ENCODE results near the gene SLC24A3.

SLC24A3 gene

GRCh38 chr20:19709635-19710335 lies 497.3 kb downstream of the SLC24A3 start:
- no peak overlapping the region for H3K4me3 ChIP-seq (ENCODE audit: low read length)
- no peaks in the 10 kb centered on the region for H3K36me3 ChIP-seq (ENCODE audit: insufficient read depth, low read length)
- H3K27me3 ChIP-seq (ENCODE audit: insufficient read depth, low read length): no peaks in the 10 kb centered on the region
- peaks cover 1% of the 10 kb centered on the region for H3K9me3 ChIP-seq (ENCODE audit: low read length)
- H3K4me1 ChIP-seq (ENCODE audit: insufficient read depth, low read length): peaks cover 5% of the 10 kb centered on the region
- H2AFZ ChIP-seq (ENCODE audit: low read depth, low read length): no peak overlapping the region

GRCh38 chr20:19710336-19711120 lies 498.1 kb downstream of the SLC24A3 start:
- no peak overlapping the region for H2AFZ ChIP-seq (ENCODE audit: low read depth, low read length)
- no peaks in the 10 kb centered on the region for H3K27me3 ChIP-seq (ENCODE audit: insufficient read depth, low read length)
- peaks cover 1% of the 10 kb centered on the region for H3K9me3 ChIP-seq (ENCODE audit: low read length)
- H3K4me3 ChIP-seq (ENCODE audit: low read length): no peak overlapping the region
- H3K36me3 ChIP-seq (ENCODE audit: insufficient read depth, low read length): no peaks in the 10 kb centered on the region
- H3K4me1 ChIP-seq (ENCODE audit: insufficient read depth, low read length): peaks cover 8% of the 10 kb centered on the region

GRCh38 chr20:19711126-19711525 lies 498.7 kb downstream of the SLC24A3 start:
- H3K36me3 ChIP-seq (ENCODE audit: insufficient read depth, low read length): no peaks in the 10 kb centered on the region
- no peak overlapping the region for H2AFZ ChIP-seq (ENCODE audit: low read depth, low read length)
- H3K4me3 ChIP-seq (ENCODE audit: low read length): no peak overlapping the region
- H3K9me3 ChIP-seq (ENCODE audit: low read length): peaks cover 1% of the 10 kb centered on the region
- H3K4me1 ChIP-seq (ENCODE audit: insufficient read depth, low read length): peaks cover 8% of the 10 kb centered on the region
- H3K27me3 ChIP-seq (ENCODE audit: insufficient read depth, low read length): no peaks in the 10 kb centered on the region

DNA sequence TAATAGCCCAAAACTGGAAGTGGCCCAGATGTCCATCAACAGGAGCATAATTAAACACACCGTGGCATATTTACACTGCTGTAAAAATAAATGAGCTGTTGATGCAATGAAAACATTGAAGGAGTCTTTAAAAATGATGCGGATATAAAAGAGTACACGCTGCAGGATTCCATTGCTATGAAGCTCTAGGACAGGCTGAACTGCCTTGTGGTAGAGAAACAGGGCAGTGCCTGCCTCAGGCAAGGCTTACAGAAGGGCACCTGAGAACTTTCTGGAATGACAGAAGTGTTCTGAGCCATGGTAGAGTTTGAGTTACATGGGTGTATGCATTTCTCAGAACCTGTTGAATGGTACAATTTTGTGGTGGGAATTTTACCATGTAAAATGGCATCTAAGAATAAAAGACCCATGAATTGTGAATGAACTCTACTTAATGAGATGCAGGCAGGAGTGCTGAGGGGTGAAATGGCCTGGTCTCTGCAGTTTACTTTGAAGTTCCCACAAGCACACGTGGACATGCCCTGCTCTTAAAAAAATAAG lies 500.3 kb downstream of the SLC24A3 start:
- Histone ChIP-seq H3K9me3 (ENCODE audit: low read length) (peaks cover 6% of the 10 kb centered on the region), H3K4me3 (ENCODE audit: low read length) (no peak overlapping the region), H3K27me3 (ENCODE audit: insufficient read depth, low read length) (no peaks in the 10 kb centered on the region), H3K36me3 (ENCODE audit: insufficient read depth, low read length) (no peaks in the 10 kb centered on the region), H3K4me1 (ENCODE audit: insufficient read depth, low read length) (peaks cover 8% of the 10 kb centered on the region), H2AFZ (ENCODE audit: low read depth, low read length) (no peak overlapping the region)

GRCh38 chr20:19713822-19714578 lies 501.6 kb downstream of the SLC24A3 start:
- Histone ChIP-seq H3K4me1 (ENCODE audit: insufficient read depth, low read length) (peaks cover 8% of the 10 kb centered on the region), H3K27me3 (ENCODE audit: insufficient read depth, low read length) (no peaks in the 10 kb centered on the region), H3K9me3 (ENCODE audit: low read length) (peaks cover 4% of the 10 kb centered on the region), H2AFZ (ENCODE audit: low read depth, low read length) (no peak overlapping the region), H3K4me3 (ENCODE audit: low read length) (no peak overlapping the region), H3K36me3 (ENCODE audit: insufficient read depth, low read length) (no peaks in the 10 kb centered on the region)

DNA sequence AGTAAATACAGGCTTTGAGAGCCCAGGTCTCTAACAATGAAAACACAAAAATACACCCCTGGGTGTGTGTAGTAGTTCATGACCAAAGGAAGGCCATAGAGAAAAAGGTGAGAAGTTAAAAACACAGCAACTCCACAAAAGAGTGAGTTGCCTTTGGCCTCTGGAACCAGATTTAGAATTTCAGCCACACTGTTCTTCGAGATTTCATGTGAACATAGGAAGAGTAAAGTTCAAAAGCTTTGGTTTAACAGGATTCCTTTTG lies 502.1 kb downstream of the SLC24A3 start:
- Histone ChIP-seq H3K4me3 (ENCODE audit: low read length) (no peak overlapping the region), H3K36me3 (ENCODE audit: insufficient read depth, low read length) (no peaks in the 10 kb centered on the region), H2AFZ (ENCODE audit: low read depth, low read length) (no peak overlapping the region), H3K27me3 (ENCODE audit: insufficient read depth, low read length) (no peaks in the 10 kb centered on the region), H3K4me1 (ENCODE audit: insufficient read depth, low read length) (peaks cover 8% of the 10 kb centered on the region), H3K9me3 (ENCODE audit: low read length) (peaks cover 4% of the 10 kb centered on the region)

- Histone ChIP-seq H3K4me1 (ENCODE audit: insufficient read depth, low read length) (peaks cover 8% of the 10 kb centered on the region), H3K4me3 (ENCODE audit: low read length) (no peak overlapping the region), H3K27me3 (ENCODE audit: insufficient read depth, low read length) (peaks cover 3% of the 10 kb centered on the region), H3K9me3 (ENCODE audit: low read length) (peaks cover 4% of the 10 kb centered on the region), H2AFZ (ENCODE audit: low read depth, low read length) (no peak overlapping the region), H3K36me3 (ENCODE audit: insufficient read depth, low read length) (no peaks in the 10 kb centered on the region)
Measured at GRCh38 chr20:19715986-19716385, 503.5 kb downstream of the SLC24A3 start.

DNA sequence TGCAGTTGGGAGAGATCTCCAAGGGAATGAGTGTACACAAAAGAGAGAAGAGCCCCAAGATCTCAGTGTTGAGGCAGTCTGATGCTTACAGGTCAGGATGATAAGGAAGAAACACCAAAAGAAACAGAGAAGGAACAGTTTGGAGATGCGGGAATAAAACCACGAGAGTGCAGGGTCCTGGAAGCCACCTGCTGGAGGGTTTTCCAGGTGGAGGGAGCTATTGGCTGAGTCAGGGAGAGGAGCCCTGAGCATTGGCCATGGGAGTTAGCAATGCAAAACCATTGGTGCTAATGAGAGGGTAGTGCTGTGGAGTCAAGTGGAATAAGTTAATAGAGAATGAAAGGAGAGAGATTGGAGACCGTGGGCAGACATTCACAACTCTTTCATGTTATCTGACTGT lies 506.4 kb downstream of the SLC24A3 start:
- H3K4me1 ChIP-seq (ENCODE audit: insufficient read depth, low read length): peaks cover 8% of the 10 kb centered on the region
- peaks cover 3% of the 10 kb centered on the region for H3K27me3 ChIP-seq (ENCODE audit: insufficient read depth, low read length)
- H3K4me3 ChIP-seq (ENCODE audit: low read length): no peak overlapping the region
- H2AFZ ChIP-seq (ENCODE audit: low read depth, low read length): no peak overlapping the region
- H3K36me3 ChIP-seq (ENCODE audit: insufficient read depth, low read length): no peaks in the 10 kb centered on the region
- peaks cover 4% of the 10 kb centered on the region for H3K9me3 ChIP-seq (ENCODE audit: low read length)

- Histone ChIP-seq H3K27me3 (ENCODE audit: insufficient read depth, low read length) (peaks cover 3% of the 10 kb centered on the region), H3K9me3 (ENCODE audit: low read length) (peaks cover 4% of the 10 kb centered on the region), H2AFZ (ENCODE audit: low read depth, low read length) (no peak overlapping the region), H3K36me3 (ENCODE audit: insufficient read depth, low read length) (no peaks in the 10 kb centered on the region), H3K4me1 (ENCODE audit: insufficient read depth, low read length) (peaks cover 4% of the 10 kb centered on the region), H3K4me3 (ENCODE audit: low read length) (no peak overlapping the region)
Measured at GRCh38 chr20:19720991-19721390, 508.5 kb downstream of the SLC24A3 start.

- Histone ChIP-seq H3K4me3 (ENCODE audit: low read length) (no peak overlapping the region), H3K36me3 (ENCODE audit: insufficient read depth, low read length) (no peaks in the 10 kb centered on the region), H3K4me1 (ENCODE audit: insufficient read depth, low read length) (peaks cover 4% of the 10 kb centered on the region), H3K27me3 (ENCODE audit: insufficient read depth, low read length) (peaks cover 3% of the 10 kb centered on the region), H2AFZ (ENCODE audit: low read depth, low read length) (no peak overlapping the region), H3K9me3 (ENCODE audit: low read length) (no peaks in the 10 kb centered on the region)
Measured at GRCh38 chr20:19723051-19723450, 510.6 kb downstream of the SLC24A3 start.

DNA sequence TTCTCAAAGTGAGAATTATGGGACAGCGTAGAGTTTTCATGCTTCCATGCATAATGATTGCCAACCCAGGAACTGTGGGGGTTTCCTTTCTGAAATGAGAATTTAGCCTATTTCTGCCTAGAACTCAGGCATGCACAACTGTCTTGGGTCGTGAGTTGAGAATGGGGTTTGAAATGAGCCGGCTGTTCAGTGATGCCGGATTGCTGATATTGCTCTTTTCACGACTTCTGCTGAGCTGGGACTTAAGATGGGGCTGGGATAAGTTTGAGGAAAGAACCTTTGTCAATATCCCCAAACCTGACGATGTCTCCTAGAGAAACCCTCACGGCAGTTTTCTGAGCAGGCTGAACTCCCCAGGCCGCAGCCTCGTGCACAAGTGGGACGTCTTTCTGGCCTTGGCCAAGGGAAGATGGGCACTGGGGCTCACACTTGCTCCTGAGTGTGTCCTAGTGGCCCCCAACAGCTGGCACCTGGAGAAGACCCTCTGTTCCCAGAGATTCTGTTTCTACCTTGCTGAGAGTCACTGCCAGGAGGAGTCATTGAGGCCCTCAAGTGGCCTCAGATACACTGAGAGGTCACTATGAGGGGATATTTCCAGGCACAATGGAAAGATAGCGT lies 511.5 kb downstream of the SLC24A3 start:
- H3K27me3 ChIP-seq (ENCODE audit: insufficient read depth, low read length): peaks cover 3% of the 10 kb centered on the region
- no peak overlapping the region for H2AFZ ChIP-seq (ENCODE audit: low read depth, low read length)
- no peaks in the 10 kb centered on the region for H3K9me3 ChIP-seq (ENCODE audit: low read length)
- peaks cover 4% of the 10 kb centered on the region for H3K4me1 ChIP-seq (ENCODE audit: insufficient read depth, low read length)
- H3K4me3 ChIP-seq (ENCODE audit: low read length): no peak overlapping the region
- no peaks in the 10 kb centered on the region for H3K36me3 ChIP-seq (ENCODE audit: insufficient read depth, low read length)

DNA sequence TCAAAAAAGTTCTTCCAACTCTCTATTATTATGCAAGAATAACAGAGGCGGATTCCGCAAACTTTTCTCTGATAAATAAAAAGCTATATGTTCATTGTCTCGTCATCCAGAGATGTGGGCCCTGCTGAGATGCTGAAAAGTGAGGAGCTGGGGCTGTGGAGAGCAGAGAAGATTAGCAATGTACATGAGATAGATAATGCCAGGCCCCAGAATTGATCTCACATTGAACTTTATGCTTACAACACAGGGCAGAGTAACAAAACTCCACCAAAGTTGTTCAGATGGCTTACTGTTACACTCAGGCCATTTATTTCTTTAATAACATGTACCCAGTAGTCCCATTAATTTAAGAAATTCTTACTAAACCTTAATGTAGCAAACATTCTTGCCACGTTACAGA lies 512.9 kb downstream of the SLC24A3 start:
- Histone ChIP-seq H3K4me3 (ENCODE audit: low read length) (no peak overlapping the region), H2AFZ (ENCODE audit: low read depth, low read length) (no peak overlapping the region), H3K36me3 (ENCODE audit: insufficient read depth, low read length) (no peaks in the 10 kb centered on the region), H3K9me3 (ENCODE audit: low read length) (no peaks in the 10 kb centered on the region), H3K27me3 (ENCODE audit: insufficient read depth, low read length) (peaks cover under 1% of the 10 kb centered on the region), H3K4me1 (ENCODE audit: insufficient read depth, low read length) (peaks cover 4% of the 10 kb centered on the region)
